Right cardiac atrium (tissue), 5 donors: ENCODE data around the gene PLEKHG5. TPM values are rescaled to one million over a fixed set of nuclear protein-coding genes. Genes with fewer than 3 reads are reported as not detected.

Experiments
- ATAC-seq, 2 donors: fragments of 200-7000 bp; cut with Tn5 transposase; one replicate each; pipeline versions ENCODE4 v1.8.0 to v1.9.1; 2020; ENCODE audit warnings: moderate library complexity in 2 of 2, mild to moderate bottlenecking in 1 of 2
- DNase-seq, 3 donors: peaks; one replicate each; pipeline ENCODE4 v3.0.0-alpha.2; 2020
- H3K27ac ChIP-seq: one replicate; pipeline ENCODE4 v1.5.1; 2013; ENCODE audit warnings: mild to moderate bottlenecking, low read length, control low read depth, moderate library complexity
- H3K27me3 ChIP-seq: one replicate; pipeline ENCODE4 v1.6.1; 2013; ENCODE audit not compliant: control insufficient read depth, insufficient read depth
- H3K4me1 ChIP-seq: one replicate; pipeline ENCODE4 v1.6.1; 2013; ENCODE audit warnings: low read length; ENCODE audit not compliant: control insufficient read depth, insufficient read depth
- H3K4me3 ChIP-seq: one replicate; pipeline ENCODE4 v1.5.1; 2013; ENCODE audit warnings: low read length, control low read depth
- H3K9me3 ChIP-seq: one replicate; pipeline ENCODE4 v1.6.1; 2013; ENCODE audit warnings: low read length; ENCODE audit not compliant: control insufficient read depth
- WGBS: extraction: QIAGEN DNeasy Blood & Tissue Kit; methylation state at CpG from one replicate; pipeline ENCODE4 v1.1.7; 2013; 5-methylcytosine and 5-hydroxymethylcytosine counted together
- intact Hi-C, 4 donors: fragments of 100-400 bp; cut with DNase I; formaldehyde crosslinking; loops; one replicate each; pipeline versions ENCODE4 v1.11.0 to v1.14.0; 2022 to 2023
- polyA plus RNA-seq: library from polyadenylated mRNA; stranded (reverse); fragments of 200-250 nt; gene quantifications from one replicate; pipeline ENCODE4 v1.2.3, GENCODE V29; 2013
- total RNA-seq, 4 donors: library from RNA; stranded (reverse); fragmentation: NEBNext Ultra II Directional; extraction: Animal tissue kit (Norgen Biotek cat#: 25700); gene quantifications; one replicate each; pipeline ENCODE4 v1.2.1, GENCODE V29; 2021
- donor health status: healthy with polysubstance abuse.
- donor health status: DM: no; HTN: yes; CAD: no.
- donor health status: DM: no; HTN: no; CAD: no.
- donor health status: DM: no; HTN: yes; CAD: no; lungs with severe emphysema.
- donor health status: DM: yes; HTN: yes; CAD: no.

The PLEKHG5 gene
- total and polyA plus RNA-seq, 5 donors = 7.0 to 9.9 (median 8.7) TPM

DNA sequence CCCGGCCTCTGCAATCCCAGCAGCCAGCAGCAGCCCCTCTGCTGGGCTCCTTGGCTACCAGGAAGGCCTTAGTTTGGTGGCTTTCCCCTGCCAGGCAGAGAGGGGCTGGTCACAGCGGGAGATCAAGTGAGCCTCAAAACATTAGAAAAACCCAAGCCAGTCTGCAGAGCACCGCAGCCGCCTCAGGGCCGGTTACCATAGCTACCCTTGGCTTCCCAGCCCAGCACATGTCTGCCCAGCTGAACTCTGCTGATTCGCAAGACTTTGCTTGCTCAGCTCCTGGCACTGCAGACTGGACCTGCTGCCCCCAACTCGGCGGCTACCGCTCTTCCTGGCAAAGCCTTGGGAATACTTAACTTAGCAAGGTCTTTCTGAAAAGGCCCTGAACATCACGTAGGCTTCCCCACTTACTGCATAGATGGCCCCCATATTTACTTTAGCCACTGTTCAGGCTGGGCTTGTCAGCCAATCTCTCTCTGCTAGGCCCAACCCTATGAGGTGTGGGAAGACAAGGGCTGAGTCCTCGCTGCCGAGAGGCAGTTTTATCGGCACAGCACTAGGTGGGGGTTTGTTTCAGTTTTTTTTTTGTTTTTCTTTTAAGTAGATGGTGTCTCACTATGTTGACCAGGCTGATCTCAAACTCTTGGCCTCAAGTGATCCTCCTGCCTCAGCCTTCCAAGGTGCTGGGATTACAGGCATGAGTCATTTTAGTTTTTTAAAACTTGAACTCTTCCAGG lies 28.6 kb upstream of the PLEKHG5 start:
- 21% methylated on average over 13 of the region's 13 CpGs for WGBS
- Histone ChIP-seq H3K9me3 (no peaks in the 10 kb centered on the region), H3K4me3 (no peak overlapping the region), H3K27ac (no peak overlapping the region), H3K27me3 (no peaks in the 10 kb centered on the region), H3K4me1 (peaks cover 7% of the 10 kb centered on the region)
- ATAC-seq = peak; percentile 76 to 87
- intact Hi-C loops = no loop called here
- DNase-seq = peak in 2 of 3 donors; percentile 76 to 82

DNA sequence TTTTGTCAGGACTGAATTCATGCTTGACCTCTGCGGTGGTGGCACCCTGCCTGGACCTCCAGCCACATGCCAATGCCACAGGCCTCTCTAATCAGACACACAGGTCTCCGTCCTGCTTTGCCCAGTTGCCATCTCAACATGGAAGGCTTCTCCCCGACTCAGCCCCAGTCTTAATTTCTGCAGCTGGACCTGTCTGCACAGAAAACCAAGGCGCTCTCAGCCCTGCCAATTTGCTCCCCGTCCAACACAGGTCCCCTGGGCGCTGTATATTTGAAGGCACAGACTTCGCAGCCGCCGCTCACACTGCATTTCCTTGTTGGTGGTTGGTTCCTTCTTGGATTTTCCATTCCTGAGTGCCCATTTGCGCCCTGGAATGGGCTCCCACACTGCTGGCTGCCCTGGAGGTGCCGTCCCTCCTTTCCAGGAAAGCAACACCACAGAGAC lies 28.0 kb upstream of the PLEKHG5 start:
- no peak overlapping the region for H3K4me3 ChIP-seq
- ATAC-seq (peak; percentile 46 to 65), DNase-seq (peak in 2 of 3 donors; percentile 77 to 83)
- 59% methylated on average over 11 of the region's 11 CpGs for WGBS
- no peaks in the 10 kb centered on the region for H3K27me3 ChIP-seq
- no peaks in the 10 kb centered on the region for H3K9me3 ChIP-seq
- intact Hi-C loops = no loop called here
- no peak overlapping the region for H3K27ac ChIP-seq
- peaks cover 7% of the 10 kb centered on the region for H3K4me1 ChIP-seq

DNA sequence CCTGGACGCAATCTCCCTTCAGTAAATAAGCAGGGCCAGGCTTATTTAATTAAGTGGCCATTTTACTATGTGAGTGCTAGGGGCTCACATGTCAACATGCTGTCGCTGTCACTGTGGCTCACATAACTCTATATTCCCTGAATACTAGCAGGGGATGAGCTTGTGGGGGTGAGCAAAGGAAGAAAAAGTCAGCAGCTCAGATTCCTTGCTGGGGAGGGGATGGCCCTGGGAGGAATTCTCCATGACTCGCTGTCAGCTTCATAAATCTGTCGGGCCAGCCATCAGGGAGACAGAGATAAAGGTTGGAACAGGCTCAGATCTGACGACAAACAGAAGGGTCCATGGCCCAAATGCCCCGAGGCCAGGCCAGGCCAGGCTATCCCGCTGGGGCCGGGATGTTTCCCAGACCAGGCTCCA lies 26.0 kb upstream of the PLEKHG5 start:
- no peak for ATAC-seq
- no peak for DNase-seq
- H3K4me3 ChIP-seq = no peak overlapping the region
- peaks cover 7% of the 10 kb centered on the region for H3K4me1 ChIP-seq
- no peaks in the 10 kb centered on the region for H3K9me3 ChIP-seq
- whole genome bisulfite sequencing = 47% methylated on average over 8 of the region's 8 CpGs
- H3K27ac ChIP-seq = no peak overlapping the region
- intact Hi-C loops = no loop called here
- no peaks in the 10 kb centered on the region for H3K27me3 ChIP-seq

DNA sequence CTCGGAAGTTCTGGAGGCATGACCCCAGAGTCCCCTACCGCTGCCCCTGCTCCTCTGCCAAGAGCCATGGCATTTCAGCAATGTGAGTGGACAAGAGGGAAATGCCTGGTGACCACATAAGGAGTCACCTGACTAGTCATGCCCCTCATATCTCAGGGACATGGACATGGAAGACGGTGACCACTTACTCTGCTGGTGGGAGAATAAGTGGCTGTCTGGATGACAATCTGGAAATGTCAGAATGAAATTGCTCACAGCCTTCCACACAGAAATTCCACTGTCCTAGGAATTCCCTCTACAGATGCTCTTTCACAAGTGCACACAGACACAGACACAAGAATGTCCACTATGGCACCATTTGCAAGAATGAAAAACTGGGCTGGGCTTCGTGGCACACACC lies 24.3 kb upstream of the PLEKHG5 start:
- peaks cover 7% of the 10 kb centered on the region for H3K4me1 ChIP-seq
- 70% methylated on average over 4 of the region's 4 CpGs for WGBS
- intact Hi-C loops = no loop called here
- H3K4me3 ChIP-seq = no peak overlapping the region
- ATAC-seq = peak in 1 of 2 donors; percentile 10
- no peak overlapping the region for H3K27ac ChIP-seq
- no peaks in the 10 kb centered on the region for H3K27me3 ChIP-seq
- no peaks in the 10 kb centered on the region for H3K9me3 ChIP-seq
- DNase-seq = no peak

DNA sequence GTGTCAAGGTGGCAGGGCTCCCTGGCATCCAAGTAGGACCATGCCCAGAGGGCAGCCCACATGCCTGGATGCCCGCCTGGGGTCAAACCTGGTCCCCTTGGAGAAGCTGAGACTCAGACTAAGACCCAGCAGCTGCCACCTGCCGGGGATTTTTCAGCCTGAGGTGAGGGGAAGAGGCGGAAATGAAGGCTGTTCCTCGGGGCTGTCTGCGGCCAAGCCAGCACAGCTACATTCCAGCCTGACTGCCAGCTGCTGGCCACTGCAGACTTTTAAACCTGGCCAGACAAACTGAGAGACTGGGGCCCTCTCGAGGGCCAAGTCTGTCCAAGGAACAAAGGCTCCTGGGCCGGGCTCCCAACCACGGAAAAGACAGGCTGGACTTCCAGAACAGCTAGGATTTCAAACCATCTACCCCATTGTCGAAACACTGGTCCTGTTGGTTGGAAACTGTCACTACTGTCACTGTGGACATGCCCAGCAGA lies 21.9 kb upstream of the PLEKHG5 start:
- no peak overlapping the region for H3K4me3 ChIP-seq
- DNase-seq = peak in 1 of 3 donors; percentile 73
- 65% methylated on average over 9 of the region's 9 CpGs for WGBS
- peaks cover 2% of the 10 kb centered on the region for H3K4me1 ChIP-seq
- intact Hi-C loops = no loop called here
- no peaks in the 10 kb centered on the region for H3K9me3 ChIP-seq
- H3K27me3 ChIP-seq = no peaks in the 10 kb centered on the region
- no peak for ATAC-seq
- no peak overlapping the region for H3K27ac ChIP-seq

DNA sequence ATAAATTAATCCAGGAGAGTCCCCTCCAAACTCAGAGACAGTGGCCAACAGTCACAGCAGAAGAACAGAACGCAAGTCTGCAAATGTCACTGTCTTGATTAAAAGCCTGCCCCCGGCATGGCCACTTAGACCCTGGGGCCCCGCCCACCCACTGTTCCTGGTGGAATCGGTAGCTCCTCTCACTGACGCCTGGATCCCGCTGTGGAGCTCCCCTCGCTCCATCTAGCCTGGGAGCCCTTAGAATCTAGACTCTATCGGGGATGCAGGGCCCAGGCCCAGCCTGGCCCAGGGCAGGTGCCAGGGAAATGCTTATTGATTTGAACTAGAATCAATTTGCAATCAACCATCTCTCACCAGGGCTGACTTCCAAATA lies 21.4 kb upstream of the PLEKHG5 start:
- DNase-seq = no peak
- intact Hi-C loops = no loop called here
- H3K27me3 ChIP-seq = no peaks in the 10 kb centered on the region
- WGBS = 75% methylated on average over 8 of the region's 8 CpGs
- H3K27ac ChIP-seq = no peak overlapping the region
- no peak for ATAC-seq
- no peak overlapping the region for H3K4me3 ChIP-seq
- no peaks in the 10 kb centered on the region for H3K9me3 ChIP-seq
- H3K4me1 ChIP-seq = peaks cover 2% of the 10 kb centered on the region

DNA sequence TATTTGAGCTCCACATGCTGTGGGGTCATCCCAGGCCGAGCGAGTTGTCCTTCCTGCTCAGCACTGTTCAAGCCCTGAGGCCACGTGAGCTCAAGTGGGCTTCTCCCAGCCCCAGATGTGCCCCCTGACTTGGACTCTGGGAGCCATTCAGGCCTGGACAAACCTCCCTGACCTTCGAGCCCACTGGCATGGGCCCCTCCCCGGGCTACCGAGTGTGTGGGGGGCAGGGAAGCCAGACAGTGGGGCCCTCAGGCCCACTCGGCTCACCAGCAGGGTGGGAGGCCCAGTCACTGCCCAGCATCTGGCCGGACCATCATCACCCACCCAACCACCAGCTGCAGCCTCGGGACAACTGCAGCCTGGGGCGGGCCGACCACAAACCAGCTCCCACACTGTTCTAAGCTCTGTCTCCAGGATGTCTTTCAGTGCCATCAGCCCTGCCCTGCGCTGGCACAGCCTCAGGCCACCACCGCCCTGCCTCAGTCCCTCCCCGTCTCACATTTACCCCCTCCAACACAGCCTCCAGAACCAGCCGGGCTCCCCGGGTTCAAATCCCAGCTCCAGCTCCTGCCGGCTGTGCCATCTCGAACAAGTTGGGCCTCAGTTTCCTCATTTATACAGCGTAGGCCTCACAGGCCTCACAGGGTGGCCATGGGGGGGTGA lies 20.9 kb upstream of the PLEKHG5 start:
- Histone ChIP-seq H3K4me3 (no peak overlapping the region), H3K4me1 (peaks cover 2% of the 10 kb centered on the region), H3K27me3 (no peaks in the 10 kb centered on the region), H3K9me3 (no peaks in the 10 kb centered on the region), H3K27ac (no peak overlapping the region)
- 90% methylated on average over 19 of the region's 19 CpGs for WGBS
- ATAC-seq (no peak), DNase-seq (no peak)
- intact Hi-C loops = no loop called here

DNA sequence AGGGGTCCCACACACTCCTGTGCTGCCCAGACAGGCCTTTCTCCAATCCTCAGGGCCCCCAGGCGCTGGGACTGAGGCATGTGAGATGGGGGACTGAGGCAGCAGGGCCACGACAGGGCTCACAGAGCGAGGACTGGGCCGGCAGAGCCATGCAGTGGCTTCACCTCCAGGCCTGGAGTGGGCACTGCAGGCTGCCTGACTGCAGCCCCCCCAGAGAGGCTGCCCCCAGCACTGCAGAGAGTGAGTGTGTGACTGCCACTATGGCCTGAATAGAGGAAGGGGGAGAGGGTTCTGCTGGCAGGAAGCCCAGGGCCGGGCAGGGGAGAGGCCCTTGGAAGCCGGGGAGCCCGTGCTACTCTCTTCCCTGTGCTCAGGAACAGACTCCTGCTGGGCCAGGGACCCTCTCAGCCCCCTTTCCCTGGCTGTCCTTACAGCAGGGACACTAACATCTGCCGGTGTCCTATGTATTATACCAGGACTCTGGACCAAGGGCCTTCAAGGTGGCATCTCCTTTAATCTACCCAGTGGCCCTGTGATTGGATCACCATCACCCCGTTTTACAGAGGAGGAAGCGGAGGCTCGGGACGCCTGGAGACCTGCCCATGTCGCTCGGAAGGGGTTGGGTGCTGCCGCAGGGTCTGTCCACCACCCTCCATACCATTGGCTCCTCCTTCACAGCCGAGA lies 20.2 kb upstream of the PLEKHG5 start:
- no peaks in the 10 kb centered on the region for H3K27me3 ChIP-seq
- H3K9me3 ChIP-seq = no peaks in the 10 kb centered on the region
- H3K27ac ChIP-seq = no peak overlapping the region
- WGBS = 82% methylated on average over 16 of the region's 16 CpGs
- intact Hi-C loops = no loop called here
- ATAC-seq (no peak), DNase-seq (peak in 1 of 3 donors; percentile 40)
- H3K4me1 ChIP-seq = peaks cover 2% of the 10 kb centered on the region
- H3K4me3 ChIP-seq = no peak overlapping the region

DNA sequence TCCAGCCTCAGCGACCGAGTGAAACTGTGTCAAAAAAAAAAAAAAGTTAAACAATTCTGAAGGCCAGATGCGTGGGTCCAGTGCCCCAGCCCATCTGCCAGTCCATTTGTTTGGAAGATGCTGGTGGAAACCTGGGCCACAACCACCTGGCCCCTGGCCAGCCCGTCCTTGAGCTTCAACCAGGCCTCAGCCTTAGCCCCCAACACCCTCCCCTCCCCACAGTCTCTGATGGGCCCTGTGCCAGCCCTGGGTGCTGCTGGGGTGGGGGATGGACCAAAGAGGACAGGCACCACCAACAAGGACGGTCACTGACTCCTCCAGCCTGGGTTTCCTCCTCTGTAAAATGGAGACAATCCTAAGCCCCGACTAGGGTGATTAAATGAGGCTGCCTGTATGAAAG lies 19.6 kb upstream of the PLEKHG5 start:
- WGBS = 81% methylated on average over 6 of the region's 6 CpGs
- DNase-seq (peak in 1 of 3 donors; percentile 42), ATAC-seq (no peak)
- Histone ChIP-seq H3K27ac (no peak overlapping the region), H3K9me3 (no peaks in the 10 kb centered on the region), H3K4me1 (peaks cover 2% of the 10 kb centered on the region), H3K27me3 (no peaks in the 10 kb centered on the region), H3K4me3 (no peak overlapping the region)
- intact Hi-C loops = no loop called here

DNA sequence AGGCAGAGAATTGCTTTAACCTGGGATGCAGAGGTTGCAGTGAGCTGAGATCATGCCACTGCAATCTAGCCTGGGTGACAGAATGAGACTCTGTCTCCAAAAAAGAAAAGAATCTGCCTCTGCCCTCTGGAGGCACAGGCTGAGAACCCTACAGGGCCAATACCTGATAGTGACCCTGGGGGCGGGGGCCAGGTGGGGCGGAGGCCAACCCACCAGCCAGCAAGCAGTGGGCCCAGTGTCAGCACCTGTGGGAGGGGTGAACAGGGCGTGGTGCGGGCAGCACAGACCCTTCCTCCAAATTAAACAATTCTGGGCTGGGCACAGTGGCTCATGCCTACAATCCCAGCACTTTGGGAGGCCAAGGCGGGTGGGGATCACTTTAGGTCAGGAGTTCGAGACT lies 19.0 kb upstream of the PLEKHG5 start:
- ATAC-seq = no peak
- no peaks in the 10 kb centered on the region for H3K9me3 ChIP-seq
- H3K27ac ChIP-seq = no peak overlapping the region
- no peak overlapping the region for H3K4me3 ChIP-seq
- peak in 1 of 3 donors; percentile 15 for DNase-seq
- H3K4me1 ChIP-seq = no peaks in the 10 kb centered on the region
- intact Hi-C loops = no loop called here
- H3K27me3 ChIP-seq = no peaks in the 10 kb centered on the region
- whole genome bisulfite sequencing = 81% methylated on average over 6 of the region's 6 CpGs

DNA sequence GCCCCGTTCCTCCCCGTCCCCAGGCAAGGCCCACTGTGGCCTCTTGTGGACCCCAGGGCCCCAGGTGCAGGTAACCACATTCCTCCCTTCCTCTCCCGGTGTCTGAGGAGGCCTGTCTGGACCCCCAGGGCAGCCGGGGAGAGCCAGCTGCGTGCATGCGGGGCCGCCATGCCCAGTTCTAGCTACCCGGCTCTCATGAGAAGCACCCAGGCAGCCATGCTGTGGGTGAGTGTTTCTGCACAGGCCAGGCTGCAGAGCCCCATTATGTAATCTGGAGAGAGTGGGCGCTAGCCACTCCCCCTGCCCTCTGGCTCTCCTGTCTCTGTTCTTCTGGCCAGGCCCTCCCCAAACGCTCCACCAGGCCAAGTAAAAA lies 18.4 kb upstream of the PLEKHG5 start:
- no peak overlapping the region for H3K4me3 ChIP-seq
- no peak overlapping the region for H3K27ac ChIP-seq
- no peaks in the 10 kb centered on the region for H3K27me3 ChIP-seq
- no peaks in the 10 kb centered on the region for H3K9me3 ChIP-seq
- intact Hi-C loops = no loop called here
- 80% methylated on average over 10 of the region's 10 CpGs for WGBS
- DNase-seq (peak in 2 of 3 donors; percentile 56 to 67), ATAC-seq (peak in 1 of 2 donors; percentile 32)
- no peaks in the 10 kb centered on the region for H3K4me1 ChIP-seq
